ENCODE data around the gene HBA2.
"Not testable (repeated sequence)": the region's sequence is repeated elsewhere in the genome, so short reads cannot be mapped to it uniquely, and the experiment has no call there.

- not testable (repeated sequence) for TF ChIP-seq POLR2A, CTCF (IDR thresholded peaks at IDR 0.05)
These were observed at the start of gene HBA2 for GRCh38 chr16:172374-172941.

All from vagina (tissue), 2 donors.